HepG2 (cell line): ENCODE measurements around the gene SOCS3. TPM values are rescaled to one million over a fixed set of nuclear protein-coding genes. Genes with fewer than 3 reads are reported as not detected.
"Not testable (repeated sequence)": the region's sequence is repeated elsewhere in the genome, so short reads cannot be mapped to it uniquely, and the experiment has no call there.

Experiments
- ATAC-seq: fragments of 200-7000 bp; cut with Tn5 transposase; 3 replicates; pipeline ENCODE4 v1.9.1; 2020; ENCODE audit warnings: mild to moderate bottlenecking, moderate library complexity
- BruUV-seq: library from RNA; stranded (reverse); fragments of 400-500 nt; replicated peaks from 2 replicates; lab custom pipeline; 2021; lab: Mats Ljungman, UMichigan
- CTCF ChIA-PET: fragments of 300-600 bp; formaldehyde crosslinking; extraction: SDS; loops from one replicate; lab custom pipeline; 2021; ENCODE audit warnings: low total read pairs, inconsistent platforms, low intra/inter-chr PET ratio; lab: Yijun Ruan, JAX
- POLR2A ChIA-PET: fragments of 350-600 bp; sonication (Branson Sonifier 250); formaldehyde crosslinking; loops from one replicate; lab custom pipeline; 2020; ENCODE audit warnings: antibody characterized with exemption, inconsistent platforms; lab: Yijun Ruan, JAX
- DNase-seq: peaks from one replicate; pipeline ENCODE4 v3.0.0-alpha.2; 2015; ENCODE audit warnings: low spot score
- FAIRE-seq: peaks from 3 replicates; lab custom pipeline; 2011; peaks lifted over from hg19 to GRCh38; lab: Jason Lieb, UNC
- H2AFZ ChIP-seq: one replicate; pipeline ENCODE4 v1.6.1; 2011; ENCODE audit warnings: low read length, inconsistent platforms
- H3K27ac ChIP-seq: fragments of 300-600 bp; 3 replicates; pipeline ENCODE4 v1.8.0; 2011; ENCODE audit warnings: mixed run types, mild to moderate bottlenecking, mixed read lengths, low read length, inconsistent platforms; ENCODE audit not compliant: insufficient read depth; ENCODE audit errors: extremely low read length
- H3K27me3 ChIP-seq, 2 experiments: fragments of 200-600 bp in 1 of 2; 2 replicates in 1 of 2; 3 replicates in 1 of 2; pipeline versions ENCODE4 v1.6.0 to v1.8.0; 2011; ENCODE audit warnings: low read length in 2 of 2, mild to moderate bottlenecking in 2 of 2, moderate library complexity in 2 of 2, inconsistent platforms in 1 of 2; ENCODE audit not compliant: insufficient read depth in 2 of 2, control insufficient read depth in 1 of 2
- H3K36me3 ChIP-seq, 2 experiments: fragments of 200-600 bp in 1 of 2; replicated peaks in 1 of 2; 2 replicates in 1 of 2; 3 replicates in 1 of 2; pipeline versions ENCODE4 v1.5.1 to v1.8.0; 2011; ENCODE audit warnings: low read length in 2 of 2, inconsistent platforms in 1 of 2; ENCODE audit not compliant: insufficient read depth in 2 of 2, control insufficient read depth in 1 of 2
- H3K4me1 ChIP-seq: 2 replicates; pipeline ENCODE4 v1.5.1; 2012; ENCODE audit warnings: low read length, inconsistent platforms; ENCODE audit not compliant: insufficient read depth
- H3K4me2 ChIP-seq: 2 replicates; pipeline ENCODE4 v1.6.0; 2011; ENCODE audit warnings: low read depth, low read length, inconsistent platforms
- H3K4me3 ChIP-seq, 3 experiments: fragments of 200-600 bp in 1 of 3; sonication (generic), shearing (Covaris generic) in 1 of 3; replicated peaks in 1 of 3; 2 replicates each; pipeline ENCODE4 v1.5.1; 2011 to 2016; ENCODE audit warnings: low read length in 3 of 3, inconsistent platforms in 2 of 3, low read depth in 2 of 3, mild to moderate bottlenecking in 2 of 3, control low read depth in 1 of 3, mixed read lengths in 1 of 3; ENCODE audit not compliant: insufficient read depth in 1 of 3
- H3K79me2 ChIP-seq: one replicate; pipeline ENCODE4 v1.6.1; 2011; ENCODE audit warnings: low read length, inconsistent platforms; ENCODE audit not compliant: insufficient read depth
- H3K9ac ChIP-seq: 2 replicates; pipeline ENCODE4 v1.6.0; 2011; ENCODE audit warnings: mild to moderate bottlenecking, low read depth, low read length, inconsistent platforms; ENCODE audit not compliant: insufficient read depth
- H3K9me3 ChIP-seq: 2 replicates; pipeline ENCODE4 v1.5.1; 2012; ENCODE audit warnings: mild to moderate bottlenecking, low read length
- H4K20me1 ChIP-seq: 2 replicates; pipeline ENCODE4 v1.6.0; 2011; ENCODE audit warnings: inconsistent platforms, mild to moderate bottlenecking, low read length, moderate library complexity; ENCODE audit not compliant: insufficient read depth
- ATF7-NPFF ChIP-seq: sonication (generic); formaldehyde crosslinking; IDR thresholded peaks from 2 replicates; pipeline ENCODE4 v1.8.1; 2023; ENCODE audit warnings: mild to moderate bottlenecking, low read depth, missing genetic modification reagents, moderate library complexity
- BCL6 ChIP-seq: IDR thresholded peaks from 2 replicates; pipeline ENCODE4 v1.6.1; 2016; ENCODE audit warnings: missing genetic modification reagents, missing compliant biosample characterization
- DNMT1 ChIP-seq: sonication (generic); formaldehyde crosslinking; IDR thresholded peaks from 2 replicates; pipeline ENCODE4 v1.5.1; 2020; ENCODE audit warnings: mild to moderate bottlenecking, missing genetic modification reagents
- ELF3 ChIP-seq: IDR thresholded peaks from 2 replicates; pipeline ENCODE4 v1.6.1; 2016; ENCODE audit warnings: missing genetic modification reagents, missing compliant biosample characterization
- JUNB ChIP-seq: sonication (generic); formaldehyde crosslinking; IDR thresholded peaks from 2 replicates; pipeline ENCODE4 v1.8.0; 2022; ENCODE audit warnings: missing genetic modification reagents, mild to moderate bottlenecking, borderline replicate concordance
- MIER3 ChIP-seq: IDR thresholded peaks from 2 replicates; pipeline ENCODE4 v1.6.1; 2016; ENCODE audit warnings: missing compliant biosample characterization, borderline replicate concordance
- PLSCR1 ChIP-seq: sonication (generic); formaldehyde crosslinking; IDR thresholded peaks from 2 replicates; pipeline ENCODE4 v1.5.0; 2020; ENCODE audit warnings: missing genetic modification reagents, mild to moderate bottlenecking, borderline replicate concordance
- SP5 ChIP-seq: IDR thresholded peaks from 2 replicates; pipeline ENCODE4 v1.6.1; 2016; ENCODE audit warnings: low read depth, borderline replicate concordance
- TCF12 ChIP-seq, 2 experiments: fragments of 450-650 bp in 1 of 2; sonication (generic) in 1 of 2; formaldehyde crosslinking in 1 of 2; IDR thresholded peaks; 2 replicates each; pipeline versions ENCODE4 v1.6.1 to v1.8.0; 2017 to 2022; ENCODE audit warnings: antibody characterized with exemption in 1 of 2, mild to moderate bottlenecking in 1 of 2, missing genetic modification reagents in 1 of 2, moderate library complexity in 1 of 2
- ZBTB25 ChIP-seq: IDR thresholded peaks from 2 replicates; pipeline ENCODE4 v1.6.1; 2018; ENCODE audit warnings: missing genetic modification reagents
- ZC3H4 ChIP-seq: sonication (generic); formaldehyde crosslinking; IDR thresholded peaks from 2 replicates; pipeline ENCODE4 v1.4.0; 2020; ENCODE audit warnings: missing genetic modification reagents, borderline replicate concordance
- ZNF512B ChIP-seq: sonication (generic); formaldehyde crosslinking; IDR thresholded peaks from 2 replicates; pipeline ENCODE4 v1.5.1; 2020; ENCODE audit warnings: missing genetic modification reagents, mild to moderate bottlenecking, borderline replicate concordance
- ZNF530 ChIP-seq: sonication (generic); formaldehyde crosslinking; IDR thresholded peaks from 2 replicates; pipeline ENCODE4 v1.5.0; 2020; ENCODE audit warnings: low read depth, mild to moderate bottlenecking, missing genetic modification reagents
- ZNF563 ChIP-seq: sonication (generic); formaldehyde crosslinking; IDR thresholded peaks from 2 replicates; pipeline ENCODE4 v1.8.0; 2022; ENCODE audit warnings: mild to moderate bottlenecking, moderate library complexity, missing genetic modification reagents
- WGBS: methylation state at CpG from one replicate; pipeline ENCODE4 v1.1.6; 2017; ENCODE audit warnings: low lambda C conversion rate; 5-methylcytosine and 5-hydroxymethylcytosine counted together
- in situ Hi-C: cut with HindIII; loops from 2 replicates; pipeline ENCODE4 v1.10.0; 2017; ENCODE audit warnings: low pct_unique_long_range_greater_than_20kb; ENCODE audit not compliant: extremely low pct_ligation_motif_present
- intact Hi-C: fragments of 100-400 bp; cut with micrococcal nuclease; formaldehyde crosslinking; loops from one replicate; pipeline ENCODE4 v1.10.0; 2022; ENCODE audit not compliant: unreplicated experiment
- polyA plus RNA-seq, 8 experiments: library from polyadenylated mRNA; depleted of rRNA in 3 of 8; stranded (reverse) in 7 of 8; unstranded in 1 of 8; fragments of >200 nt; fragmentation: Illumina TruSeq in 4 of 8; extraction: Trizol in 4 of 8; gene quantifications; 2 replicates each; pipeline versions ENCODE4 v1.2.1 to v1.2.3, GENCODE V29; 2011 to 2016; ENCODE audit warnings: low read depth in 4 of 8, missing spikeins in 1 of 8, mixed read lengths in 1 of 8; ENCODE audit not compliant: insufficient read depth in 1 of 8
- total RNA-seq, 5 experiments: library from RNA; depleted of rRNA; stranded (reverse); fragments of >200 nt; fragmentation: Illumina TruSeq; extraction: Trizol; gene quantifications; 2 replicates each; pipeline ENCODE4 v1.2.3, GENCODE V29; 2016; ENCODE audit warnings: low read depth in 1 of 5

SOCS3 gene
- total and polyA plus RNA-seq, 2 of the 13 experiments (the other 11 are each of a cell fraction or from before 2014, with no cell fraction given), result 0.77 to 2.4 TPM

GRCh38 chr17:78313735-78314648 lies 45.9 kb downstream of the SOCS3 start (continued):
- TF ChIP-seq ZNF512B (no peak), ZBTB25 (CRISPR knock-in tag) (peak; percentile 57; the same call in 1 of the 2 replicates), SP5 (CRISPR knock-in tag) (0 out of 2 replicates have a peak, but pooled peaks have one; percentile 40), DNMT1 (CRISPR knock-in tag) (0 out of 2 replicates have a peak, but pooled peaks have one; percentile 45), ELF3 (CRISPR knock-in tag) (0 out of 2 replicates have a peak, but pooled peaks have one; percentile 21), BCL6 (CRISPR knock-in tag) (peak; percentile 73), ZC3H4 (CRISPR knock-in tag) (no peak), MIER3 (no peak), JUNB (CRISPR knock-in tag) (no peak), ATF7-NPFF (peak; percentile 86), ZNF563 (peak; percentile 32; the same call in 1 of the 2 replicates), ZNF530 (CRISPR knock-in tag) (no peak), TCF12 (IDR thresholded peaks at IDR 0.05) (no peak), TCF12 (CRISPR knock-in tag; IDR thresholded peaks at IDR 0.05) (0 out of 2 replicates have a peak, but pooled peaks have one; percentile 28), PLSCR1 (CRISPR knock-in tag) (no peak)

GRCh38 chr17:78309659-78310255 lies 50.1 kb downstream of the SOCS3 start:
- DNase-seq, H3K4me3 ChIP-seq, H3K9me3 ChIP-seq, H3K9ac ChIP-seq, in situ Hi-C loops, ATAC-seq, H3K4me2 ChIP-seq, CTCF ChIA-PET, POLR2A ChIA-PET, BruUV-seq, FAIRE-seq, H3K79me2 ChIP-seq, H3K27ac ChIP-seq, H3K36me3 ChIP-seq, H4K20me1 ChIP-seq, H2AFZ ChIP-seq: not testable (repeated sequence)
- H3K4me1 ChIP-seq, result peaks cover 29% of the 10 kb centered on the region
- WGBS, result 36% methylated on average over 12 of the region's 12 CpGs
- H3K27me3 ChIP-seq, result peaks cover 10 to 48% of the 10 kb centered on the region in 2 experiments
- intact Hi-C loops, result loop anchor here (10.0 kb wide), 2 partner anchors 55 to 65 kb away; partner anchors contain the start of gene PGS1
